A549 (cell line): ENCODE data around the gene IFFO2.

Source experiments
- EP300 ChIP-seq, 2 experiments: fragments of >200 bp; sonication (Bioruptor Twin); formaldehyde crosslinking; IDR thresholded peaks; 2 replicates in 1 of 2; 3 replicates in 1 of 2; pipeline ENCODE4 v1.6.1; 2016 to 2017
- JUNB ChIP-seq: fragments of >200 bp; sonication (Bioruptor Twin); formaldehyde crosslinking; IDR thresholded peaks from 2 replicates; pipeline ENCODE4 v1.6.1; 2016
- SREBF2 ChIP-seq: fragments of 450-650 bp; IDR thresholded peaks from 2 replicates; pipeline ENCODE4 v1.6.1; 2014; ENCODE audit warnings: mild to moderate bottlenecking, moderate library complexity

- no peak for TF ChIP-seq SREBF2
- no peak for TF ChIP-seq JUNB
- TF ChIP-seq EP300 (IDR thresholded peaks at IDR 0.05), result no peak
Measured at GRCh38 chr1:18882486-18882885, 74.0 kb downstream of the IFFO2 start.
